Renal cortical epithelial cell (primary cell): ENCODE measurements around the gene GOLGA6L2. TPM values are rescaled to one million over a fixed set of nuclear protein-coding genes. Genes with fewer than 3 reads are reported as not detected.

Experiments used
- total RNA-seq: library from RNA; depleted of rRNA; stranded (reverse); fragments of >200 nt; gene quantifications from 2 replicates; pipeline ENCODE4 v1.2.3, GENCODE V29; 2014

The GOLGA6L2 gene
- total RNA-seq, 1 donor from 2014 or later: not detected

Other genes starting within 250 kb of the GOLGA6L2 start
- not detected in 2 replicates for gene GOLGA6L26, start 113.0 kb downstream of the GOLGA6L2 start, total RNA-seq
- gene GOLGA8S, start 92.5 kb downstream of the GOLGA6L2 start, total RNA-seq: 0.10 TPM in 1 of 2 replicates, not detected in the other
- gene MKRN3, start 118.4 kb upstream of the GOLGA6L2 start, total RNA-seq: 0.25 TPM in 1 of 2 replicates, not detected in the other
- 0.15 TPM in 1 of 2 replicates, not detected in the other for gene MAGEL2, start 200.6 kb upstream of the GOLGA6L2 start, total RNA-seq
- gene NDN, start 240.1 kb upstream of the GOLGA6L2 start, total RNA-seq: 26.4 and 37.2 TPM in 2 replicates